Peyer's patch (tissue), 4 donors: ENCODE data around the gene ZNF714.

Experiments used
- CTCF ChIP-seq, 6 experiments: fragments of 450-650 bp in 4 of 6; fragments of 200-600 bp in 2 of 6; sonication (generic) in 1 of 6; IDR thresholded peaks; one replicate each; pipeline ENCODE4 v1.5.1; 2017 to 2019; ENCODE audit warnings: antibody characterized with exemption in 6 of 6, mild to moderate bottlenecking in 3 of 6, moderate library complexity in 1 of 6
- POLR2A ChIP-seq, 2 donors: fragments of 450-650 bp; IDR thresholded peaks; one replicate each; pipeline ENCODE4 v1.5.1; 2017; ENCODE audit warnings: antibody characterized with exemption in 2 of 2, mild to moderate bottlenecking in 2 of 2, moderate library complexity in 2 of 2

DNA sequence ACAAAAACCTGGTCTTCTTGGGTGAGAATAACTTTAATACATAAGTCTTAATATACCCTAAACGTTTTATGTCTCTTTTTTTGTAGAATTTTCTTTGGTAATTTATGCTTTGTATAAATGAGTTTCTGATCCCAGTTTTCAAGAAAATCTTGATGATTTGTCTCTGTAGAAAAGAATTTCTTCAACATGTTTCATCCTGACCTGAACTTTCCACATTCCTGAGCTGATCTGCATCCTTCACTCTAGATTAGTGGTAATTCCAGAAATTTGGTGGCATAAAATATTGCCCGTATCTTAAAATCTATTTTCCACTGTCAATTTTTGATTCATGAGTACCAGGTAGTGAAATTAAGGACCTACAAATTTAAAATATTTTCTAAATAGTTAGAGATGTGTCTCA, 16.3 kb downstream of the ZNF714 start:
- TF ChIP-seq CTCF (IDR thresholded peaks at IDR 0.05) (no peak), POLR2A (IDR thresholded peaks at IDR 0.05) (no peak)
